Nephron progenitor cell (in vitro differentiated cells): ENCODE results near the gene HSFY1.
"Not testable (repeated sequence)": the region's sequence is repeated elsewhere in the genome, so short reads cannot be mapped to it uniquely, and the experiment has no call there.

Source experiments
- DNase-seq: peaks from one replicate; pipeline ENCODE4 v3.0.0; 2021
- H3K27ac Mint-ChIP-seq: 2 replicates; pipeline ENCODE4 v1.8.0; 2021; ENCODE audit warnings: mild to moderate bottlenecking, moderate library complexity, mixed read lengths
- H3K27me3 Mint-ChIP-seq: 2 replicates; pipeline ENCODE4 v1.8.0; 2021; ENCODE audit warnings: mild to moderate bottlenecking, low read depth, mixed read lengths; ENCODE audit not compliant: poor library complexity
- H3K36me3 Mint-ChIP-seq: 2 replicates; pipeline ENCODE4 v1.8.0; 2021; ENCODE audit warnings: low read depth, mixed read lengths
- H3K4me1 Mint-ChIP-seq: 2 replicates; pipeline ENCODE4 v1.8.0; 2021; ENCODE audit warnings: mixed read lengths
- H3K4me3 Mint-ChIP-seq: 2 replicates; pipeline ENCODE4 v1.8.0; 2021; ENCODE audit warnings: mild to moderate bottlenecking, moderate library complexity, mixed read lengths
- H3K9me3 Mint-ChIP-seq: 2 replicates; pipeline ENCODE4 v1.8.0; 2021; ENCODE audit warnings: mild to moderate bottlenecking, moderate library complexity, mixed read lengths

Gene HSFY1

GRCh38 chrY:18546420-18546819 lies at the start of gene HSFY1:
TSS of gene HSFY1 (plus strand) at chrY:18546720. CDS start at chrY:18546788, 68 bp downstream.
- DNase-seq, H3K4me3 Mint-ChIP-seq: not testable (repeated sequence)

DNA sequence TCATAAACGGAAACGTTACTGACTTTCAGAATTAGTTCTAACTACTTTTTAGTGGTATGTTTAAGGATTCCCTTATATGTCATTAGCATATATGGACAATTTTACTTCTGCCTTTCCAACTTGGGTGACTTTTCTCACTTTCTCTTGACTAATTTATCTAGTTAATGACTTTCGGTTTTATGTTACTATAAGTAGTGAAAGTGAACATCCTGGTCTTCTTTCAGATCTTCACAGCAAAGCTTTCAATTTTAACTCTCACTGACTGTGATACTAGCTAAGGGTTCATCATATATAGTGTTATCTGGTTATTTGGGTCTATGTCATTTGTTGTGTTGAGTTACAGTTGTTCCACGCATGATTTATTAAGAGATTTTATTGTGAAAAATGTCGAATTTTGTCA lies 42.3 kb upstream of the HSFY1 start:
- H3K27me3 Mint-ChIP-seq, H3K36me3 Mint-ChIP-seq, H3K4me3 Mint-ChIP-seq, H3K4me1 Mint-ChIP-seq, DNase-seq, H3K27ac Mint-ChIP-seq, H3K9me3 Mint-ChIP-seq: not testable (repeated sequence)

More at GRCh38 chrY:18546420-18546819, at the start of gene HSFY1:
- not testable (repeated sequence) for H3K27me3 Mint-ChIP-seq, H3K36me3 Mint-ChIP-seq, H3K9me3 Mint-ChIP-seq, H3K4me1 Mint-ChIP-seq, H3K27ac Mint-ChIP-seq

- not testable (repeated sequence) for H3K4me3 Mint-ChIP-seq, H3K27me3 Mint-ChIP-seq, H3K36me3 Mint-ChIP-seq, H3K4me1 Mint-ChIP-seq, H3K27ac Mint-ChIP-seq, DNase-seq, H3K9me3 Mint-ChIP-seq
Measured at GRCh38 chrY:18530995-18531655, 15.4 kb upstream of the HSFY1 start.

GRCh38 chrY:18538952-18539351 lies 7.6 kb upstream of the HSFY1 start:
- not testable (repeated sequence) for H3K27me3 Mint-ChIP-seq, H3K27ac Mint-ChIP-seq, H3K4me1 Mint-ChIP-seq, H3K4me3 Mint-ChIP-seq, DNase-seq, H3K36me3 Mint-ChIP-seq, H3K9me3 Mint-ChIP-seq

DNA sequence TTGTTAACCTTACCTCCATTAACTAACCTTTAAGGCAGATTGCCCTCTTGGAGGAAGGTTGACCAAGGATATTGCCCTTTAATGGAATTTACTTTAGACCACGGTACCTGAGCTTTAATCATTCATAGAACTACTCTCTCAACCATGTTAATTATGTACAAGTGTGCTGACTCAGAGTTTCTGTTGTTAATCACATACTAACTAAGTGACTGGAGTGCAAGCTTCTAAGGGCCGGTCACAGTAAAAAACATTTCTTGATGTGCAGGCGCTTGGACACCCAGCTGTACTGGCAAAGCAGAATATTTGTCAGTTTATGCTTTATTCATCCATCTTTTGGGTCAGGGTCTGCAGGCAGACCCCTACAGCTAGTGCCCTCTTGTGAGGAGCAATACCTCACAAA lies 6.6 kb downstream of the HSFY1 start:
- H3K4me1 Mint-ChIP-seq, H3K27me3 Mint-ChIP-seq, H3K9me3 Mint-ChIP-seq, H3K36me3 Mint-ChIP-seq, H3K4me3 Mint-ChIP-seq, DNase-seq, H3K27ac Mint-ChIP-seq: not testable (repeated sequence)

DNA sequence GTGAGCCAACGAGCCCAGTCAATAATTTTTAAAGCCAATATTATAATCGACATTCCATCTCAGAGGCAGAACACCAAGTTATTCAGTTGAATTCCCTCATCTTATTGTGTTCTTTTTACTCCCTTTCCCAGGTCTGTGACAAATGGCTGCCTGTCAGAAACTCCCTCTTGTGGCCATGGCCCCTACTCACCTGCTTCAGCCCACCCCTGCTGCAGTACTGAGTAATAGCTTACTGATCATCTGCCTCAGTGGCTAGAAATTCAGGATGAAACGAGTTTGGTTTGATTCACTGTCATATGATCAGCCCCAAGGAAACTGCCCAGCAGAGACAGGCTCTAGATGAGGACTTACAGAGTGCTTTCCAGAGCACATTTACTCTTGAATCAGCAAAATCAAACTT lies 19.4 kb downstream of the HSFY1 start:
- H3K4me3 Mint-ChIP-seq, H3K27me3 Mint-ChIP-seq, H3K27ac Mint-ChIP-seq, H3K4me1 Mint-ChIP-seq, H3K36me3 Mint-ChIP-seq, DNase-seq, H3K9me3 Mint-ChIP-seq: not testable (repeated sequence)
